Measurements from ENCODE around the gene CAMTA1.
A peak's percentile ranks its signal among the peaks of the same experiment; 100 is the strongest.

CAMTA1 gene

DNA sequence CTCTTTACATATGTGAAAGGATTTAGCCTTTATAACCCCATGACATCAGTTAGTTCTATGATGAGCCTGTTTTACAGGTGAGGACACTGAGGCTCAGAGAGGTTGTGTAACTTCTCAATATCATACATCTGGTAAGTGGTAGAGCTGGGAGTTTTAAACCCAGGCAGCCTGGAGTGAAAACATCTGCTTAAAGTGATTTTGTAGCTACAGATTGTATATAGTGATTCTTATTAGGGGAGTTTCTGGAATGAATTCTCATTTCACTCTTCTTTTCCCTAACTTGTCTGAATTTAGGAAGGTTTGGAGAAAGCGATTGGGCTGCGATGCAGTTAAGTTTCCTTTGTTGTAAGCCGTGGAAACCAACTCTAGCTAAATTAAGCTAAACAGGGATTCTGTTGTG, 175.6 kb downstream of the CAMTA1 start:
- no peak overlapping the region for H3K4me2 ChIP-seq

DNA sequence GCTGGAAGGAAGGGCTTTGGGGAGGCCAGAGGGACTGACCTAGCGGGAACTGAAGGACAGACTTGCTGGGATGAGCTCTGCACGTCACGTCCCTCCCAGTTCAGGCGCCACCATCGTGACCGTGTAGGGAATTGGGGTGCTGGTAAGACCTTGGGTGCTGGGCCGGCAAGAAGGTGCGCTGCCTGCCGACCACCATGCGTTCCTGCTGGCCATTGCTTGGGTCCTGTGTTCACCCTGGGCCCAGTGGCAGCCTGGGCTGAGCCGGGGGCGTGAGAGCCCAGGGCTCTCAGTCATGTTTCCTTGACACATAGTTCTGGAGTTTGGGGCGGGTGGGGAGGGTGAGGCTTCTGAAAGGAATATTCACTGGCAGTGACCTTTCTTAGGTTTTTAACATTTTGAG, 176.0 kb downstream of the CAMTA1 start:
- Histone ChIP-seq H3K9me3 (no peaks in the 10 kb centered on the region), H3K4me3 (no peak overlapping the region), H3K36me3 (no peaks in the 10 kb centered on the region), H3K27ac (no peak overlapping the region), H4K20me1 (no peaks in the 10 kb centered on the region), H3K9ac (no peak overlapping the region), H3K4me2 (no peak overlapping the region), H3K4me1 (peaks cover 54% of the 10 kb centered on the region), H3K27me3 (no peaks in the 10 kb centered on the region)
- TF ChIP-seq Cebpa-rat (IDR thresholded peaks at IDR 0.05): no peak

More for the DNA sequence above, 175.6 kb downstream of the CAMTA1 start:
- H3K27ac ChIP-seq: no peak overlapping the region
- H4K20me1 ChIP-seq: no peaks in the 10 kb centered on the region
- peaks cover 50% of the 10 kb centered on the region for H3K4me1 ChIP-seq
- H3K4me3 ChIP-seq: no peak overlapping the region
- no peaks in the 10 kb centered on the region for H3K9me3 ChIP-seq
- H3K9ac ChIP-seq: no peak overlapping the region
- TF ChIP-seq Cebpa-rat (IDR thresholded peaks at IDR 0.05): no peak
- no peaks in the 10 kb centered on the region for H3K36me3 ChIP-seq
- no peaks in the 10 kb centered on the region for H3K27me3 ChIP-seq

DNA sequence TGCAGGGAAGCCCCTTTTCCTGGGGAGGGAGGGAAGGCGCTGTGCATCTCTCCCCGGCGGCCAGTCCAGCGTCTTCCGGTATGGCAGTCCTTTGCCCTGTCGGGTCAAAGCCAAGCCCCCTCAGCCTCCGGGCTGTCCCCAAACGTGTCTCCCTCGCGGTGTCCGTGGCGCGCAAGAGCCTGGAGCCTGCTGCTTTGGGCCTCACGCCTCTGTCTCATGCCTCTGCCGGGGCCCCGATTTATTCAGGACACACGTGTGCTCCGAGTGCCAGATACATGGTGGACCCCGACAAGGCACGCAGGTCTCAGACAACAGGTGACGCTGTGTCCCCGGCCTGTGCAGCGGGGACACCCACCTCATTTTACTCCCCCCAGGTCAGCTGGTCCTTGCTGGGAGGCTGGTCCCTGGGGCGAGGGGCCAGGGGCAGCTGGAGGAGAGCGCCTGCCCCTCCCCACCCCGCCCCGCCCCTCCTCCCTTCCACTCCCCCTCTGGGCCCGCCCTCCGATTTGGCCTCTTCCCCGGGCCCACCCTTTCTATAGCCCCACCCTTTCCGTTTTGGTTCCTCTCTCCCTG, 176.7 kb downstream of the CAMTA1 start:
- Histone ChIP-seq H3K9me3 (no peaks in the 10 kb centered on the region), H3K9ac (no peak overlapping the region), H3K27ac (no peak overlapping the region), H4K20me1 (no peaks in the 10 kb centered on the region), H3K36me3 (no peaks in the 10 kb centered on the region), H3K4me2 (peak overlapping the region; percentile 72), H3K27me3 (no peaks in the 10 kb centered on the region), H3K4me3 (peak overlapping the region; percentile 44; the same call in 1 of the 2 replicates), H3K4me1 (peaks cover 61% of the 10 kb centered on the region)
- TF ChIP-seq Cebpa-rat (IDR thresholded peaks at IDR 0.05): no peak

DNA sequence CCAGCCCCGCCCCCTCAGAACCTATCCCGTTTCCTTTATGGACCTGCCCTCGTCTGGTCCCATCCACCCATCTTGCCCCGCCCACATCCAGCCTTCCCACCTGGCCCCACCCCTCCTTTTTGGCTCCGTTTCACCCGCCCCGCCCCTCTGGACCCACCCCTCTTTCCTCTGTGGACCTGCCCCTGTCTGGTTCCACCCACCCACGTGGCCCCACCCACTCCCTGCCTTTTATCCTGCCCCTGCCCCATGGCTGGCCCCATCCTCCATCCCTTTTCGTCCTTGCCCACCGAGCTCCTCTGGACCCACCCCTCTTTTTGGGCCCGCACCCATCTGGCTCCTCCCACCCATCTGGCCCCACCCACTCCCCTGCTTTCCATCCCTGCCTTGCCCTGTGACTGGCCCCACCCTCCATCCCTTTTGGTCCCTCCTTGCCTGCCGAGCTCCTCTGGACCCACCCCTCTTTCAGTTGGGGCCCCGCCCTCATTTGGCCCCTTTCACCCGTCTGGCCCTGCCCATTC, 177.3 kb downstream of the CAMTA1 start:
- no peak for TF ChIP-seq Cebpa-rat (IDR thresholded peaks at IDR 0.05)
- Histone ChIP-seq H3K9ac (no peak overlapping the region), H3K4me3 (0 out of 2 replicates have a peak overlapping the region, but pooled peaks have one; percentile 28), H3K27ac (no peak overlapping the region), H3K9me3 (no peaks in the 10 kb centered on the region), H3K36me3 (no peaks in the 10 kb centered on the region), H3K4me2 (peak overlapping the region; percentile 83), H3K4me1 (peaks cover 67% of the 10 kb centered on the region), H4K20me1 (no peaks in the 10 kb centered on the region), H3K27me3 (no peaks in the 10 kb centered on the region)

DNA sequence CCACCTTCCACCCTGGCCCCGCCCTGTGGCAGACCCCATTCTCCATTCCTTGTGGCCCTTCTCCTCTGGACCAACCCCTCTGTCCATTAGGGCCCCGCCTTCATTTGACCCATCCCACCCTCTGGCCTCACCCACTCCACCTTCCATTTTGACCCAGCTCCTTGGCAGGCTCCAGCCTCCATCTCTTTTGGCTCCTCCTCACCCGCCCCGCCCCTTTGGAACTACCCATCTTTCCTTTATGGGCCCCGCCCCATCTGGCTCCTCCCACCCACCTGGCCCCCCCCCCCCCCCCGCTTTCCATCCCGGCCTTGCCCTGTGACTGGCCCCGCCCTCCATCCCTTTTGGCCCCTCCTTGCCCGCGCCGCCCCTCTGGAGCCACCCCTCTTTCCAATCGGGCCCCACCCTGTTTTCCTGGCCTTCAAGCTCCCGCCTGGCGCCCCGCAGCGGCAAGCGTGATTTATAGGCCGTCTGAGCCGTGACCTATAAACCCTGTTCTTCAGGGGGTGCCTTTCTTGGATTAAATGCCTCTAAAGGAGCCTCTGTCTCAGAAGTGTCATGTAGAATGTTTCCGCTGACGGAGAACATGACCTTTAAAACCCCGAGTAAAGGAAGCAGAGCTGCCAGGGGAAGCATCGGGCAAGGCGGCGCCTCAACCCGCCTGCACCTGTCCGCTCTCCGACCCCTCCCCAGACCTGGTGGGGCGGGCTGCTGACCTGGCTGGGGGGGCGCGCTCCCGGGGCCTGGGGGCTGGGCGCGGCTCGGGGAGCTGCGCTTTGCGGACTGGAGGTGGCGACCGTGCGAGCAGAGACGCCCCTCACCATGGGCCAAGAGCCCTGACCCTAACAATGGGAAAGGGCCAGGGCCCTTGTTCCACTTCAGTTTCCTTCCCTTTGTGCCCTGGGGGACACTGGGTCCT, 178.0 kb downstream of the CAMTA1 start:
- TF ChIP-seq Cebpa-rat (IDR thresholded peaks at IDR 0.05): no peak
- Histone ChIP-seq H3K36me3 (no peaks in the 10 kb centered on the region), H3K4me2 (peak overlapping the region; percentile 83), H3K27ac (peak overlapping the region; percentile 41; the same call in 1 of the 2 replicates), H3K27me3 (no peaks in the 10 kb centered on the region), H4K20me1 (no peaks in the 10 kb centered on the region), H3K4me3 (peak overlapping the region; percentile 51), H3K9me3 (no peaks in the 10 kb centered on the region), H3K9ac (peak overlapping the region; percentile 38; the same call in 1 of the 2 replicates), H3K4me1 (peaks cover 73% of the 10 kb centered on the region)

DNA sequence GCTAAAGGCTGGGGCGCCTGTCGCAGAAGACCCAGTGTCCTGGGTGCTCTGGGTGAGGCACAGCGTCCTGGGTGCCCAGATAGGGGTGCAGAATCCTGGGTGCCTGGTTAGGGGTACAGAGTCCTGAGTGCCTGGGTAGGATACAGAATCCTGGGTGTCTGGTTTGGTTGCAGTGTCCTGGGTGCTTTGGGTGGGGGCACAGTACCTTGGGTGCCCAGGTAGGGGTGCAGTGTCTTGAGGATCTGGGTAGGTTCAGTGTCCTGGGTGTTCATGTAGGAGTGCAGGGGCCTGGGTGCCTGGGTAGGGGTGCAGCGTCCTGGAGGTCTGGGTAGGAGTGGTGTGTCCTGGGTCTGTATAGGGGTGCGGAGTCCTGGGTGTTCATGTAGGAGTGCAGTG, 178.7 kb downstream of the CAMTA1 start:
- TF ChIP-seq Cebpa-rat (IDR thresholded peaks at IDR 0.05): no peak
- peak overlapping the region; percentile 41; the same call in 1 of the 2 replicates for H3K27ac ChIP-seq
- H4K20me1 ChIP-seq: no peaks in the 10 kb centered on the region
- no peaks in the 10 kb centered on the region for H3K27me3 ChIP-seq
- H3K9ac ChIP-seq: no peak overlapping the region; the same call in 1 of the 2 replicates
- peak overlapping the region; percentile 83 for H3K4me2 ChIP-seq
- H3K9me3 ChIP-seq: no peaks in the 10 kb centered on the region
- no peaks in the 10 kb centered on the region for H3K36me3 ChIP-seq
- H3K4me3 ChIP-seq: peak overlapping the region; percentile 51; the same call in 1 of the 2 replicates
- H3K4me1 ChIP-seq: peaks cover 73% of the 10 kb centered on the region

DNA sequence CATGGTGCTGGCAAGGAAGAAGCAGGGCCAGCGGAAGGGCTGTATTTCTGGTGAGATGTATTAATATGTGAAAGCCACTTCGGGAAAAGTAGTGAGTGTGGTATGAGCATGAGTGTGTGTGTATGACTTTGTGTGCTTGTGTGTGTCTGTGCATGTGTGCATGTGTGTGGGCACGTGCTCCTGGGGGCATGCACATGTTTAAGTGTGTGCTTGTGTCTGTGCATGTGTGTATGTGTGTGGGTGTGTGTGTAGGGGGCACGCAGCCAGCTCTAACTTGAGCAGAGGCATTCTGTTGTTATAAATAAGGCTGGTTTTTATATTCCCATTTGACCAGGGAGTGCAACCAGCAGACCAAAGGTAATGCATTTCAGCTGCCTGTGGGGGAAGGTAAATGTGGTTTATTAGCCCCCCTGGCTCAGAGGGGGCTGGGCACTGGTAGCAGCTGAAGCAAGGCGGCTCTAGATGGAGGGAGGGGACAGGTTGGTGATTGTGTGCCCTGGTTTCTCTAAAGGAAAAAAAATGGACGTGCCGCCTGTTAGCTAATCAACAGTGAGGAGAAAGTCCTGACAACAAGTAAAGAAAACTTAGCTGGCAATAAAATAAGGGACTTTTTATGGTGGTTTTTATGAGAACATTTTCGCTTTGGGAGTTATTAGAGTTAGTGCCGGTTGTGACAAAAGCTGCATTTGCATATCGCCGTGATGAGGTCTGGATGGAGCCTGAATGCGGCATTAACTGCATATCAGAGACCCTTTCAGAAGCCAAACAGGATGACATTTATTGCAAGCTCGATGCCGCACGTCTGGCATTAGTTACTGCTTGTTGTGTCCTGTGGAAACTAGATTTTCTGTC, 180.1 kb downstream of the CAMTA1 start:
- Histone ChIP-seq H4K20me1 (peaks cover 4% of the 10 kb centered on the region; the same call in 1 of the 2 replicates), H3K4me2 (peak overlapping the region; percentile 83), H3K4me1 (peaks cover 77% of the 10 kb centered on the region), H3K27me3 (no peaks in the 10 kb centered on the region), H3K9ac (no peak overlapping the region), H3K27ac (peak overlapping the region; percentile 23; the same call in 1 of the 2 replicates), H3K4me3 (no peak overlapping the region), H3K36me3 (no peaks in the 10 kb centered on the region), H3K9me3 (no peaks in the 10 kb centered on the region)
- no peak for TF ChIP-seq Cebpa-rat (IDR thresholded peaks at IDR 0.05)

DNA sequence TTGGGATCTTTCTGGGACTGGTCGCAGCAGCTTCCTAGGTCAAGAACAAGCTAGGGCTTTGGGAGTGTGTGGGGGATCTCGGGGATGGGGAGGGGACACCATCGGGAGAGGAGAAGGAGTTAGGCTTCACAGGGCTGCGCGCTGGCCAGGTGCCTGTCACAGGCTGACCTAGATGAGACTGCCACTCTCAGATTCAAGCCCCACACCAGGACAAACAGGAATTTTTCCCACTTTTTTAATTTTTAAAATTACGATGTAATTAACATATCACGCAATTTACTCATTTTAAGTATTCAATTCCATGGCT, 180.6 kb downstream of the CAMTA1 start:
- no peak for TF ChIP-seq Cebpa-rat (IDR thresholded peaks at IDR 0.05)
- H3K9ac ChIP-seq: no peak overlapping the region
- H3K36me3 ChIP-seq: no peaks in the 10 kb centered on the region
- no peaks in the 10 kb centered on the region for H3K9me3 ChIP-seq
- H3K27me3 ChIP-seq: no peaks in the 10 kb centered on the region
- no peak overlapping the region for H3K27ac ChIP-seq
- peaks cover 4% of the 10 kb centered on the region; the same call in 1 of the 2 replicates for H4K20me1 ChIP-seq
- peak overlapping the region; percentile 83 for H3K4me2 ChIP-seq
- H3K4me3 ChIP-seq: no peak overlapping the region
- peaks cover 83% of the 10 kb centered on the region for H3K4me1 ChIP-seq

DNA sequence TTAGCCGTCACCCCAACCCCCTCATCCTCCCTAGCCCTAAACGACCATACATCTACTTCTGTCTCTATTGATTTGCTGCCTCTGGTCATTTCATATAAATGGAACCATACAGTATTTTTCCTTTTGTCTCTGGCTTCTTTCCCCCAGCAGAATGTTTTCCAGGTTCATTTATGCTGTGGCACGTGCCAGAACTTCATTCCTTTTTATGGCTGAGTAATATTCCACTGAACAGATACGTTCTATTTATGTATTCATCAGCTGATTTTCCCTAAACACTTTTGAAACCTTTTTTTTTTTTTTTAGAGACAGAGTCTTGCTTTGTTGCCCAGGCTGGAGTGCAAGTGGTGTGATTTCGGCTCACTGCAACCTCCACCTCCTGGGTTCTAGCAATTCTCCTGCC, 181.1 kb downstream of the CAMTA1 start:
- TF ChIP-seq Cebpa-rat (IDR thresholded peaks at IDR 0.05): no peak
- H3K9me3 ChIP-seq: no peaks in the 10 kb centered on the region
- H3K4me3 ChIP-seq: no peak overlapping the region
- no peak overlapping the region for H3K9ac ChIP-seq
- peaks cover 88% of the 10 kb centered on the region for H3K4me1 ChIP-seq
- no peaks in the 10 kb centered on the region for H3K27me3 ChIP-seq
- H3K36me3 ChIP-seq: no peaks in the 10 kb centered on the region
- peaks cover 4% of the 10 kb centered on the region; the same call in 1 of the 2 replicates for H4K20me1 ChIP-seq
- no peak overlapping the region for H3K27ac ChIP-seq
- H3K4me2 ChIP-seq: peak overlapping the region; percentile 92
